Measurements from ENCODE around the gene EPHB2.

DNA sequence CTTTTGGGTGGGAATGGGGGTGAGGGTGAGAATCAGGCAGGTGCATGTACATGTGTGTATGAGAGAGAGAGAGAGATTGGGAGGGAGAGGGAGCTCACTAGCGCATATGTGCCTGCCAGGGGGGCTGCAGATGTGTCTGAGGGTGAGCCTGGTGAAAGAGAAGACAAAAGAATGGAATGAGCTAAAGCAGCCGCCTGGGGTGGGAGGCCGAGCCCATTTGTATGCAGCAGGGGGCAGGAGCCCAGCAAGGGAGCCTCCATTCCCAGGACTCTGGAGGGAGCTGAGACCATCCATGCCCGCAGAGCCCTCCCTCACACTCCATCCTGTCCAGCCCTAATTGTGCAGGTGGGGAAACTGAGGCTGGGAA lies 95.0 kb downstream of the EPHB2 start:
- TF ChIP-seq ZNF501 (CRISPR knock-in tag; IDR thresholded peaks at IDR 0.05) (no peak), POLR2A (IDR thresholded peaks at IDR 0.05; ENCODE audit: insufficient read depth in 1 of 2, low read depth in 2 of 2, low read length in 2 of 2) (no peak), ZNF138 (CRISPR knock-in tag; IDR thresholded peaks at IDR 0.05; ENCODE audit: low read depth) (no peak), MEF2D (CRISPR knock-in tag; IDR thresholded peaks at IDR 0.05) (no peak), MXI1 (IDR thresholded peaks at IDR 0.05; ENCODE audit: borderline replicate concordance, low read depth, low read length) (no peak), ZNF564 (CRISPR knock-in tag; IDR thresholded peaks at IDR 0.05) (no peak)
- TF ChIP-seq, protein P1, sequence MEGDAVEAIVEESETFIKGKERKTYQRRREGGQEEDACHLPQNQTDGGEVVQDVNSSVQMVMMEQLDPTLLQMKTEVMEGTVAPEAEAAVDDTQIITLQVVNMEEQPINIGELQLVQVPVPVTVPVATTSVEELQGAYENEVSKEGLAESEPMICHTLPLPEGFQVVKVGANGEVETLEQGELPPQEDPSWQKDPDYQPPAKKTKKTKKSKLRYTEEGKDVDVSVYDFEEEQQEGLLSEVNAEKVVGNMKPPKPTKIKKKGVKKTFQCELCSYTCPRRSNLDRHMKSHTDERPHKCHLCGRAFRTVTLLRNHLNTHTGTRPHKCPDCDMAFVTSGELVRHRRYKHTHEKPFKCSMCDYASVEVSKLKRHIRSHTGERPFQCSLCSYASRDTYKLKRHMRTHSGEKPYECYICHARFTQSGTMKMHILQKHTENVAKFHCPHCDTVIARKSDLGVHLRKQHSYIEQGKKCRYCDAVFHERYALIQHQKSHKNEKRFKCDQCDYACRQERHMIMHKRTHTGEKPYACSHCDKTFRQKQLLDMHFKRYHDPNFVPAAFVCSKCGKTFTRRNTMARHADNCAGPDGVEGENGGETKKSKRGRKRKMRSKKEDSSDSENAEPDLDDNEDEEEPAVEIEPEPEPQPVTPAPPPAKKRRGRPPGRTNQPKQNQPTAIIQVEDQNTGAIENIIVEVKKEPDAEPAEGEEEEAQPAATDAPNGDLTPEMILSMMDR (CRISPR knock-in tag; IDR thresholded peaks at IDR 0.05): no peak
- TF ChIP-seq, protein P2, sequence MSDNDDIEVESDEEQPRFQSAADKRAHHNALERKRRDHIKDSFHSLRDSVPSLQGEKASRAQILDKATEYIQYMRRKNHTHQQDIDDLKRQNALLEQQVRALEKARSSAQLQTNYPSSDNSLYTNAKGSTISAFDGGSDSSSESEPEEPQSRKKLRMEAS (IDR thresholded peaks at IDR 0.05): no peak

Data from HepG2 (cell line).